GM21390 (cell line): ENCODE data around the gene ERF.
A peak's percentile ranks its signal among the peaks of the same experiment; 100 is the strongest.

ENCODE experiments used
- ATAC-seq: cut with Tn5 transposase; IDR thresholded peaks from one replicate; pipeline ENCODE4 v1.9.1; 2021; ENCODE audit not compliant: unreplicated experiment

ERF gene

GRCh38 chr19:42217520-42218437 is 37.1 kb downstream of the ERF start, which contains the start of gene DEDD2:
Gene DEDD2, minus strand, starts transcription at chr19:42217677. Its CDS starts 670 bp downstream, at chr19:42217007.
- ATAC-seq, result peak; percentile 54

- no peak for ATAC-seq
Observed at GRCh38 chr19:42216653-42217519, 38.0 kb downstream of the ERF start.

GRCh38 chr19:42214810-42215485 is 40.0 kb downstream of the ERF start:
- ATAC-seq, result no peak

- no peak for ATAC-seq
Observed at GRCh38 chr19:42212886-42213285, 42.0 kb downstream of the ERF start.

DNA sequence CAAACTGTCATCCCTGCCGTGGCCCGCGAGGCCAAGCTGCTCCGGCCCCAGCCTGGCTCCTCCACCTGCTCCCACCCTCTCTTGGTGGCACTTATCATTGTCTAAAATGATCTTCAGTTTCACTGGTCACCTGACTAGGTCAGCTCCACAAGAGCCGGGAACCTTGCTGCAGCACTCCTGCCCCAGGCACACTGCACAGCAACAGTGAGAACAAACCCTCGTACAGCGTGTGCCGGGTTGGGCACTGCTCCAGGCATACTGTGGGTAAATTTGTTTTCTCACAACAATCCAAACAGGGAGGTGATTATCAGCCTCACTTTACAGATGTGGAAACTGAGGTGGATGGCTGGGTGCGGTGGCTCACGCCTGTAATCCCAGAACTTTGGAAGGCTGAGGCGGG is 46.3 kb downstream of the ERF start:
- ATAC-seq, result no peak

GRCh38 chr19:42207767-42208271 is 47.1 kb downstream of the ERF start:
- no peak for ATAC-seq

GRCh38 chr19:42206871-42207755 is 47.8 kb downstream of the ERF start:
- ATAC-seq, result no peak

GRCh38 chr19:42204664-42205063 is 50.3 kb downstream of the ERF start:
- no peak for ATAC-seq

DNA sequence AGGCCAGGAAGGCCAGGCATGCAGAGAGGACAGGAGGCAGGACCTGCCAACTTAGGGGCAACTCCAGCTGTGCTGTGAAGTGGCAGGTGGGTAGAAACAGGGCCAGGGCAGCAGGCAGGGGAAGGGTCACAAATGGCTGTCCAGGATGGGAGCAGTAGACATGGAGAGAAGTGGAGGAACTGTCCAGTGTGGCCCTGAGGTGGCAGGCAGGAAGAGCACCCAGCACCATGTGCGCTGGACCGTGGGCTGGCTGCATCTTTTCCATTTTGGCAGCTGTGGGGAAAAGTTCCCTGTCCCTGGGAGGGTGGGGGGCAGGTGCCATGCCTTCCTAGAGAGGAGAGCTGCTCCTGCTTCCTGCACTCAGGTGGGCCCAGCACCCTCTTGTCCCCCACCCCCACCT is 51.2 kb downstream of the ERF start:
- no peak for ATAC-seq

- ATAC-seq, result no peak
Observed at GRCh38 chr19:42202290-42202880, 52.5 kb downstream of the ERF start.

DNA sequence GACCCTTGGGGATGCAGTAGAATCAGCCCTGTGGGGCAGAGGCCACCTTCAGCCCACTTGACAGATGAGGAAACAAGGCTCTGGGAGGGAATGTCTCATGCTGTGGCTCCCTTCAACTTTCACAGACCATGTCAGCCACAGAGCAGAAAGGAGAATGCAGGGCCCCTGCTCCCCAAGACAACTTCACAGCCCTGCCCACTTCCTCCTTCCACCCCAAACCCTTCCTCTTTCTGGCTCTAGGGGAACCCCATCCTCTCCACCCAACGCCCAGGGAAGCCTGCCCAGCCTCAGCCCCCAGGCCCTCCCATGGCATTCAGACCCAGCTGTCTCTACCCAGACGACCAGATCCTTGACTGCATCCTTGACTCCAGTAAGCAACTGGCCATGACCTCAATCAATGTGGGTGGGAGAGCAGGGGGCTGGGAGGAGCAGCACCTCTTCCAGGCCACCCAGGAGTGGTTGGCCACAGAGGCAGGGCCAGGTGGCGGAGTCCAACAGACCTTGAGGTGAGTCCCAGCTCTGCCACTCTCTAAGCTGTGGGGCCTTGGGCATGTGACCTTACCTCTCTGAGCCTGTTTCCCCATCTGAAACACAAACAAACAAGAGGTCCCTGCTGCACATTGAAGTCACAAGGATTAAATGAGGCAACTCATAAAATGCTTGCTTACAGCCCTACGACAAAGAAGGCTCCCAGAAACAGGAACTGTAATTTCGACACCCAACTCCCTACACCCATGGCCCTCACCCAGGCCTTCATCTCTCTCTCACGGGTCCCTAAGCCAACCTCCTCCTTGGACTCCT is 53.2 kb downstream of the ERF start:
- no peak for ATAC-seq

DNA sequence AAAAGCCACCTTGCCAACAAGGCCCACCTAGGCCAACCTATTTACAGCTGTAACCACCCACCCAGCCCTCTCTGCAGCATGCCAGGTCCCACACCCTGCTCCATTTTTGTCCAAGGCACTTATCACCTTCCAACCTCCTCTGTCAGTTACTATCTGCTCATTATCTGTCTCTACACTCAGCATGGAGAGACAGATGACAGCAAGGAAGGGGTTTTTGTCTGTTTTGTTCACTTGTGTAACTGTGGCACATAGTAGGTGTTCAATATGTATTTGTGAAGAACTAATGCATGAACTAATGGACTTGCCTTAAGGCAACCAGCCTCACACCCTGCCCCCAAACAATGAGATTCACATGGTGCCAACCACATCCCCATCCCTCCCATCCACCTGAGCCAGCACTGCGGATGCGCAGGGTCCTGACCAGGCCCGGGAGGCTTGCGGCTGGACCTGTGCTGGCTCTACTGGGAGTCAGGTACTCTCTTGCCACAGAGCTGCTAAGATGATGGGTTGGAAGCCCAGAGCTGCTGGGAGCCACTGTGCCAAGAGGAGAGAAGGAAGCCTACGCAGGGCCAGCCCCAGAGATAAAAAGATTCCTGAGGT is 54.7 kb downstream of the ERF start:
- no peak for ATAC-seq

DNA sequence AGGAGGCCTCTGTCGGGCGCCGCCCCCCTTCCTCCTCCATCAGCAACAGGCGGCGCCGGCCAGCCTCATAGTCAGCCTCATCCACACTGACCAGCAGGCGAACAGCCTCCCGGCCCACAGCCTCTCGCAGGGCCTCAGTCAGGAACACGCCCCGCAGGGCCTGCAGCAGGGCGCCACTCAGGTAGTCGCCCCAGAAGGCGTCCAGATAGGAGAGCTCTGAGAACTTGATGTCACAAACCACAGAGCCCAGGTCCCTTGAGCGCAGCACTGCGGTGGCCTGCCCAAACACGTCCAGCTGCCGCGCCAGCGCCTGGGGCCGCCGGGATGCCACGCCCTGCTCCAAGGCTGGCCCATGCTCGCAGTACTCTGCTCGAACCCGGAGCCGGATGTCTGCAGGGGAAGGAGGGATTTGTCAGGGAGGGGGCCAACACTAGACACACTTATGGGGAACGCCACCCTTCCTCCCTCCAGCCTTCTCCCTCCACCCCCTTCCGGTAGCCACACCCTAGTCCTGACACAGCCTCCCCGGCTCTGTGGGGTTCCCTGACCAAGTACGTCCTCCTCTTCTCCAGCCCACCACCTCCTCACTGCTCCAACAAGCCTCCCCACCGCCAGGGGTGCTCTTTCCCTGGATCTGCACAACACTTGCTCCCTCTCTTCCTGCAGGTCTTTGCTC is 55.4 kb downstream of the ERF start:
- peak; percentile 41 for ATAC-seq

DNA sequence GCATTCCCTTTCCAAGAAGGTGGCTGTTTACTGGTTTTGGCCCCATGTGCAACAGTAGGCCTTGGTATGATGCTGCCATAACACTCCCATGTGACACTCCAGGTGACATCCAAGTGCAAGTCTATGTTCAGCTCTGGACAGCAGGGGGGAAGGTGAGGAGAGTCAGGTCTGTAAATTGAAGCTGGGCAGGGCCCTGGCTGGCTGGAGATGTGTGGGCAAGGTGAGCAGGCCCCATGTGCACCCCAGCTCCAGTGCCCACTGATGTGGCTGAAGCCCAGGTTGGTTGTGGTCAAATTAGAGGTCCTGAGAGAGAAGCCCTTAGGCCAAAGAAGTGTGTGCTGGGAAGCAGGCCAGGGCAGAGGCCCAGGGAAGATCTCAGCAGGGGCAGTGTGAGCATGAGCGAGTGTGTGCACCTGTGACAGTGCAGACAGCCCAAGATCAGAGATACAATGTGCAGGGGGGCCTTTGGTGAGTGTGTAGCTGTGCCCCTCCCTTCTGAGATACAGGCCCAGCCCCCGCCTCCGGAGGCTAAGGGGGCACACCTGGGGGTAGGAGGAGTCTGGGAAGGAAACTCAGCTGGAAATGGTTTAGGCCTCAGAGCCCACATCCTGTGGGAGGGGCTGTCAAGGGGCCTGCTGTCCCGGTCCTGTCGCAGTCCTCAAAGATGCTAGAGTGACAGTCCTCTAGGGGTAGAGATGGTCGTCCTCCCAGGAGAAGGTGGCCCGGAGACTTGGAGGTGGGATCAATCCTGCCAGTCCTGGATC is 56.1 kb downstream of the ERF start:
- ATAC-seq, result peak; percentile 52
